Uterus (tissue), 4 donors: ENCODE data around the gene ZNF550. TPM values are rescaled to one million over a fixed set of nuclear protein-coding genes. Genes with fewer than 3 reads are reported as not detected.

Experiments
- DNase-seq, 2 donors: peaks; one replicate each; pipeline ENCODE4 v3.0.0-alpha.2; 2019 to 2020
- H3K27ac ChIP-seq, 2 donors: fragments of 200-600 bp; sonication (generic); 1 replicate in 1 of 2; 2 replicates in 1 of 2; pipeline ENCODE4 v1.5.1; 2016 to 2018
- H3K27me3 ChIP-seq, 2 donors: fragments of 200-600 bp; sonication (generic); one replicate each; pipeline ENCODE4 v1.5.1; 2018 to 2019; ENCODE audit warnings: control low read depth in 1 of 2
- H3K36me3 ChIP-seq, 2 donors: fragments of 200-600 bp; sonication (generic); one replicate each; pipeline ENCODE4 v1.5.1; 2019; ENCODE audit warnings: control low read depth in 1 of 2
- H3K4me1 ChIP-seq, 2 donors: fragments of 200-600 bp; sonication (generic); one replicate each; pipeline ENCODE4 v1.5.1; 2018 to 2019; ENCODE audit warnings: control low read depth in 1 of 2
- H3K4me3 ChIP-seq, 2 donors: fragments of 200-600 bp; sonication (generic); 1 replicate in 1 of 2; 2 replicates in 1 of 2; pipeline ENCODE4 v1.5.1; 2018 to 2019; ENCODE audit warnings: mild to moderate bottlenecking in 1 of 2
- H3K9me3 ChIP-seq, 2 donors: fragments of 200-600 bp; sonication (generic); one replicate each; pipeline ENCODE4 v1.5.1; 2019; ENCODE audit warnings: control low read depth in 1 of 2
- CTCF ChIP-seq, 4 experiments: fragments of 200-600 bp in 2 of 4; fragments of 450-650 bp in 2 of 4; sonication (generic) in 2 of 4; IDR thresholded peaks; one replicate each; pipeline ENCODE4 v1.5.1; 2016 to 2019; ENCODE audit warnings: antibody characterized with exemption in 4 of 4, mild to moderate bottlenecking in 2 of 4, moderate library complexity in 1 of 4
- POLR2A ChIP-seq, 2 donors: fragments of 450-650 bp; IDR thresholded peaks; one replicate each; pipeline ENCODE4 v1.6.1; 2016; ENCODE audit warnings: antibody characterized with exemption in 2 of 2, mild to moderate bottlenecking in 1 of 2, moderate library complexity in 1 of 2
- intact Hi-C: fragments of 100-400 bp; cut with DNase I; formaldehyde crosslinking; loops from one replicate; pipeline ENCODE4 v1.15.1; 2023; ENCODE audit warnings: low total_unique reads
- total RNA-seq, 4 donors: library from RNA; depleted of rRNA in 3 of 4; stranded (reverse); fragments of >200 nt in 3 of 4; gene quantifications; one replicate each; pipeline versions ENCODE4 v1.1.0 to v1.2.4, GENCODE V29; 2014 to 2023
- donor health status: DM: yes; HTN: yes; CAD: no.

ZNF550 gene
- total RNA-seq = 10 to 100 TPM in 1 of 4 donors, 1 to 10 TPM in 3; 4.4 to 25.6 (median 6.9) TPM

DNA sequence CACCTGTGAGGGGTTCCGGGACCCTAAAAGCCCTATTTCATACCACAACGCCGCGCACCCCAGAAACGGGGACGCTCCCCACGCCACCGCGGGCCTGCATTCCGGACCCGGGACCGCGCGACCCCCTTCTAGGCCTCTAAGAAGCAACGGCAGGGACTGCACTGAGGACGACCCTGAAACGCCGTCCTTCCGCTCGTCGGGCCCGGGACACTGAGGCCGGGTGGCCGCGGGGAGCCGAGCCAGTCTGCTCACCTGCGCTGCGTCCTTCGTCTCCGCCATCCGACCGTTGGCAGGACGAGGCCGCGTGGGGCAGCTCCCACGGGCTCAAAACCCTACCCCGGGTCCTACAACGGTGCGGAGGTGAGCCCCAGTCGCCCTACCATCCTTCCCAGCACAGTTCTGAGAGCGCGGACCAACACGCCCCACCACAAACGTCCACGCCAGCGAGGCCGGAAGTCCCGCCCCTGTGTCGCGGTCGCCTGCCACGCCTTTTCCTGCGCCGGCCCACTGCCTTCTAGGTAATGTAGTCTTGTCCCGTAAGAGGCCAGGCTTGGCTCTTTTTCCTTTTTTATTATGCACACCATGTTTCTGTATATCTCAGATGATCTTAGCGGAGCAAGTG is at the start of gene ZNF550:
Gene ZNF550, minus strand, starts transcription at position 460 of the 622 bp plus-strand sequence. Its CDS starts 181 bp downstream, at position 279.
- Histone ChIP-seq H3K36me3 (no peaks in the 10 kb centered on the region), H3K4me1 (no peaks in the 10 kb centered on the region), H3K27me3 (no peaks in the 10 kb centered on the region), H3K9me3 (peaks cover 0 to 22% of the 10 kb centered on the region in 2 donors), H3K27ac (peak within 1 kb of the TSS; percentile 53 to 59), H3K4me3 (peak within 1 kb of the TSS; percentile 63 to 95)
- DNase-seq = peak; percentile 86 to 88
- no peak for TF ChIP-seq CTCF (IDR thresholded peaks at IDR 0.05)
- peak in 1 of 2 donors; percentile 30 for TF ChIP-seq POLR2A (IDR thresholded peaks at IDR 0.05)
- intact Hi-C loops = no loop called here

- Histone ChIP-seq H3K36me3 (no peaks in the 10 kb centered on the region), H3K4me3 (no peak overlapping the region), H3K4me1 (no peaks in the 10 kb centered on the region), H3K27me3 (no peaks in the 10 kb centered on the region), H3K27ac (no peak overlapping the region), H3K9me3 (peaks cover 0 to 60% of the 10 kb centered on the region in 2 donors)
- intact Hi-C loops = no loop called here
- no peak for TF ChIP-seq POLR2A (IDR thresholded peaks at IDR 0.05)
- TF ChIP-seq CTCF (IDR thresholded peaks at IDR 0.05) = no peak
- no peak for DNase-seq
These were observed 47.3 kb upstream of the ZNF550 start for GRCh38 chr19:57606931-57607330.

GRCh38 chr19:57599761-57600383 is 40.2 kb upstream of the ZNF550 start, which contains the start of gene ZNF530:
ZNF530 (plus strand) TSS chr19:57599885; CDS start chr19:57604346, 4,461 bp downstream.
- Histone ChIP-seq H3K27me3 (no peaks in the 10 kb centered on the region), H3K4me3 (peak within 1 kb of the TSS; percentile 57 to 60), H3K27ac (no peak within 1 kb of the TSS), H3K4me1 (no peaks in the 10 kb centered on the region), H3K9me3 (peaks cover 0 to 24% of the 10 kb centered on the region in 2 donors), H3K36me3 (no peaks in the 10 kb centered on the region)
- peak; percentile 89 to 90 for DNase-seq
- TF ChIP-seq POLR2A (IDR thresholded peaks at IDR 0.05) (no peak), CTCF (IDR thresholded peaks at IDR 0.05) (peak in 1 of 4 experiments; percentile 4)
- intact Hi-C loops = no loop called here

- Histone ChIP-seq H3K4me3 (peak overlapping the region; percentile 57 to 60), H3K36me3 (no peaks in the 10 kb centered on the region), H3K27me3 (no peaks in the 10 kb centered on the region), H3K9me3 (peaks cover 0 to 19% of the 10 kb centered on the region in 2 donors), H3K27ac (no peak overlapping the region), H3K4me1 (no peaks in the 10 kb centered on the region)
- intact Hi-C loops = no loop called here
- DNase-seq = no peak
- TF ChIP-seq CTCF (IDR thresholded peaks at IDR 0.05) (no peak), POLR2A (IDR thresholded peaks at IDR 0.05) (no peak)
These were observed 39.7 kb upstream of the ZNF550 start for GRCh38 chr19:57599377-57599760.

DNA sequence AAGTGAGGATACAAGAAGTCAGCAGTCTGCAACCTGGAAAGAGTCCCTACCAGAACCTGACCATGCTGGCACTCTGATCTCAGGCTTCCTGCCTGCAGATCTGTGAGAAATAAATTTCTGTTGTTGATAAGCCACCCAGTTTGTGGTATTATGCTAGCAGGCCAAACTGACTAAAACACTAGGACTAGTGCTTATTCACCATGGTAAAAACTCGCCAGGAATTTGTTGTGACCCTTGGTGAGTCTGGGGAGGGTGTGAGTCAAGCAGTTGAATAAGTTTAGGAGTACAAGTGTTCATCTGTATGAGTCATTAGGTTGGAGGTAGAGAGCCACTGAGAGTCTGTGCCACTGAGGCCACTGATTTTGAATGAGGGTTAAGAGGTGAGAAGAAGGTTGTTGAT is 27.9 kb upstream of the ZNF550 start:
- Histone ChIP-seq H3K4me3 (no peak overlapping the region), H3K9me3 (peaks cover 0 to 65% of the 10 kb centered on the region in 2 donors), H3K36me3 (no peaks in the 10 kb centered on the region), H3K27me3 (no peaks in the 10 kb centered on the region), H3K27ac (no peak overlapping the region), H3K4me1 (no peaks in the 10 kb centered on the region)
- DNase-seq = no peak
- TF ChIP-seq POLR2A (IDR thresholded peaks at IDR 0.05) = no peak
- no peak for TF ChIP-seq CTCF (IDR thresholded peaks at IDR 0.05)
- intact Hi-C loops = no loop called here
